Superior temporal gyrus (tissue), 1 donor: ENCODE results near the gene TBX2.

Experiments
- DNase-seq: peaks from one replicate; pipeline ENCODE4 v3.0.0-alpha.2; 2016; ENCODE audit errors: extremely low spot score

The TBX2 gene

DNA sequence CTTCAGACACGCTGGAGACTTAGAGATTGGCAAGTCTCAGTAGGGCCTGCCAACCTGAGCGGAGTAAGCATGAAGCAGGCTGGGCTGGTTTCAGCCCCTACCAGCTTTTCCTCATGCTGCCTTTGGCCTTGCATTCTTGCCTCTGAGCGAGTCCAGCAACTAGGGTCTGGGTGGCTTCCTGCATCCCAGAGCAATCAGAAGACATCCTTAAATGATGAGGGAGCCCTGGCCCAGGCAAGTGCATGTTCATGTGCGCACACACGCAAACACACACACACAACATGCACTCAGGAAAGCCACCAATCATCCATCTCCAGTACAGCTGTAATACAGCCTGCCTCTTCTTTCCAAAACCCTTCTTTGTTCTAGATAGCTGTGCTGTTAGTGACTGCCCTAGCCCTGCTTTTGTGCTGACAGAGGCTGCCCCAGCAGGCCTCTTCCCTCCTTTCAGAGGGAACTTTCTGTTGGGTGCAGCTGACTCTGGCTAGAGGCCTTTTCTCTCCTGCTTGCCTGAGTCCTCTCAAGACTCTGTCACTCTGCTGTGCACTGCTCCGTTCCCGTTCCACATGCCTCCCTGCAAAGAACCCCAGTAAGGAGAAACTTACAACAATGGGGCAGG is 30.7 kb upstream of the TBX2 start:
- DNase-seq: no peak

DNA sequence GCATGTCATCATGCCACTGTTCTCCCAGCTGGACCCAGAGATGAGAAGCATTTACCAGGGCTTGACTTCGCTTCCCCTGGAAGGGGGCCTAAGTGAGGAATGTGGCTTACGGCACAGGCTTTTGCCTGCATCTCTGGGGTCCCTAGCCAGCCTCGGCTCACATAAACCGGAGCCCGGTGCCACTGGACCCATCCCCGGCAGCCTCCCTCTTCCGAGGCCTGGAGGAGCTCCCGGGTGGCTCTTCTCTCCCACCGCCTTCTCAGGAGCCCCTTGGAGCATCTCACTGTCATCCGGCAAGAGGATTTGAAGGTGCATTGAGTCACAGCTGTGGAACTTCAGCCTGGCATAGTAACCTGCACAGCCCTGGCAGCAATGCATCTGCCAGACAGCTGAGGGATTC is 29.9 kb upstream of the TBX2 start:
- DNase-seq: no peak

DNA sequence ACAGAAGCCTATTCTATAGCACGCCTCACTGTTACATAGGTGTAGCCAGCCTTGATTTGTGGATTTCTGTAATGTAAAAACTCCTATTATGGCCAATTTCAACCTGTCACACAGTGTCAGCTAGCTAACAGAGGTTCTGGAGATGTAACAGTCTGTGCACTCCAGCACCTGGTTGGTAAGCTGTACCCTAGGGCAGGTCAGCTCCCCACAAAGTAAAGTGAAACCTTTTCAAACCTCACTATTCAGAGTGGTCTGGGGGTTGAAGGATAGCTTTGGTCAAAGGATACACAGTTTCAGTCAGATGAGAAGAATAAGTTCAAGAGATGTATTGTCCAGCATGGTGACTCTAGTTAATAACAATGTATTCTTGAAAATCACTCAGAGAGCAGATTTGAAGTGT is 28.5 kb upstream of the TBX2 start:
- DNase-seq: no peak

DNA sequence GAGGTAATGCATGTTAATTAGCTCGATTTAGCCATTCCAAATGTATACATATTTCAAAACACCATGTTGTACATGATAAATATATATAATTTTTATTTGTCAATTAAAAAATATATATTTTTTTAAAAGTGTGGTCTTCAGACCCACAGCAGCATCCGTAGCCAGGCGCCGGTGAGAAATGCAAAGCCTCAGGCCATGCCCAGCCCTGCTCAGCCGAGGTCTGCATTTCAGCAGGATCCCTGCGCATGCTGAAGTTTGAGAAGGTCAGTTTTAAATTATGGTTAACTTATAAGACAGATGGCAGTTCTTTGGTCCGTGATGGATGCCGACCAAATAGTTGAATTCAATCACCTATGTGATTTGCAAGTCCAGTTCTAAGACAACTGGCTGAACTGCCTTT is 28.0 kb upstream of the TBX2 start:
- DNase-seq: no peak

DNA sequence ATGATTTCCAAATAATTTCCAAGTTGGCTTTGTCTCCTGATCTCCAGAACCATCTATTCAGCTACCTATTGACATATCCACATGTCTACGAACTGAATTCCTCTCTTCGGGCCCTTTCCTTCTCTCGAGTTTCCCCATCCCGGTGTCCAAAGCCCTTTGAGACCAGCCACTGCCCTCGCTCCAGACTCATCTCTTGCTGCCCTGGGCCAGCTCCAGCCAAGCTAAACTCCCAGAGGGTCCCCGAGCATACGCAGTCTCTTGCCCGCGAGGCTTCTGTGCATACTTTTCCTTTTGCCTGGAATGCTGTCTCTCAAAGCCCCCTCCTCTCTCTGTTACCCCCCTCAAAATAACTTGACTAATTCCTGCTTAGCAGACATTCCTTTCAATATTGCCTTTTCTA is 27.2 kb upstream of the TBX2 start:
- DNase-seq: no peak

DNA sequence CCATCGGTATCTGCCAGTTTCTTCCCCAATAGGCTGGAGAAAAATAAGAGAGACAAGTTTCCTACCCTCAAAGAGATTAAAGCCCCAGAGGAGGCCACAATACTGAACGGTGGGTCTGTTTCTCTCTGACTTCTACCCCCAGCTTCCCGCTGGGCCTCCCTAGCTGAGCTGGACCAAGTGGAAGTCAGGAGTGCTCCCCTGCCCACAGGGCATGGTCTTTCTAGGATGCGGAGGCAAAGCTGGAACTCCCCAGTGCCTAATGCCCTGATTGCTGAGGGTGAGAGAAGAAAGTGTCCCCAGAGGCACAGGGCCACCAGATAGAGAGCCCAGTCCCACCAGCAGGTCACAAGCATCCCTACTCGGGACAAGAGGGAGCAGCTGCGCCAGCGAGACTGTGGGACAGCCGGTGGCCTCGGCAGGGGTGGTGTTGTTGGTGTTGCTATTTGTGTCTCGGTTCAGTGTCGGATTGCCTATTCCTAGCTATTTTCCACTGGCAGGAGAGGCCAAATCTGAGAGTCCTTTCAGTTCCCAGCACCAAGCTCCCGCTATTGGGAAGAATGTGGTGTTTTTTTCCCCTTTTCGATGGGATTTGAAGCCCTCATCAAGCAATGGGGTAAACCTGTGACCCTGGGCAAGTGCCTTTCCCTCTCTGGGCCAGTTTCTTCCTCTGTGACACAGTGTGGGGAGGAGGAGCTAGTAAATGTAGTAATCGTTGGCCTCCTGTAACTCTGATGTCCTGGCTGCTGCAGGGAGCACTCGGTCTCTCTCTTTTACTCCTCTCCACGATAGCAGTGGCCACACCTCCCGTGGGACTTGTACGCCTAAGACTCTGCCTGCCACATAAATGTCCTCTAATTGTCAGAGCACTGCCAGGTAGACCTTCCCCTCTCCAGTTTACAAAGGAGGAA is 22.5 kb upstream of the TBX2 start:
- DNase-seq: no peak

DNA sequence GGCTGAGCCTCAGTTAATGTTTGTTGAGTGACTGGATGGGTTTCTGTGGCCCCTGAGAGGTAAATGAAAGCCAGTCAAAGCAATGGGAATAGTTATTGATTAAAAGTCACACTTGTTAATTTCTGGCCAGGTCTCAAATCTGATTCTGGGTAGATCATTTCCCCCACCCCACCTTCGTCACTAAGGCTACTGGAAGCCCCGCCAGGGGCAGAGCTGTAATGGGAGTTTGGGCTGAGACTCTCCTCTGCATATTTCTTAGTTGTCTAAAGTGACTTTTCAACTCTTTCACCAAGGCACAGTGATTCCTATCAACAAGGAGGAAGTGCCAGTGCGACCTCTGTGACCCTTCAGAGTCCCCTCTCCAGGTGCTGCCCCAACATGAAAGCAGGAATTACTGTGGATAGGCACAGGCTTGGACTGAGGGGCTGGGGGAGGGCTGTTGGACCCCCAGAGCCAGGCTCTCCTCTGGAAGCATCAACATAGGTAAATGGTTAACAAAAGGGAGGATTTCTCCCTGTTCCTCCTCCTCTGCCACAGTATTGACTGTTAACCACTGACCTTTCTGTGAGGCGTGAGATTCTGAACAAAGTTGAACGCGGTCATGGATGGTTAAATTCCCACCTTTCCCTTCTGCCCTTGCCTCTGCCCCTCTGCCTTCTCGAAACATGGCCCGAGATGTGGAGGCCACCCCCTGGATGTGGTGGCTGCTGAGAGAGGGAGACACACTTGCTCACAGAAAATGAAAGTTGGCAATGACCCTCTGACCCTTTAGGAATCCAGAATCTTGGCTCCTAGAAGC is 20.8 kb upstream of the TBX2 start:
- DNase-seq: no peak

DNA sequence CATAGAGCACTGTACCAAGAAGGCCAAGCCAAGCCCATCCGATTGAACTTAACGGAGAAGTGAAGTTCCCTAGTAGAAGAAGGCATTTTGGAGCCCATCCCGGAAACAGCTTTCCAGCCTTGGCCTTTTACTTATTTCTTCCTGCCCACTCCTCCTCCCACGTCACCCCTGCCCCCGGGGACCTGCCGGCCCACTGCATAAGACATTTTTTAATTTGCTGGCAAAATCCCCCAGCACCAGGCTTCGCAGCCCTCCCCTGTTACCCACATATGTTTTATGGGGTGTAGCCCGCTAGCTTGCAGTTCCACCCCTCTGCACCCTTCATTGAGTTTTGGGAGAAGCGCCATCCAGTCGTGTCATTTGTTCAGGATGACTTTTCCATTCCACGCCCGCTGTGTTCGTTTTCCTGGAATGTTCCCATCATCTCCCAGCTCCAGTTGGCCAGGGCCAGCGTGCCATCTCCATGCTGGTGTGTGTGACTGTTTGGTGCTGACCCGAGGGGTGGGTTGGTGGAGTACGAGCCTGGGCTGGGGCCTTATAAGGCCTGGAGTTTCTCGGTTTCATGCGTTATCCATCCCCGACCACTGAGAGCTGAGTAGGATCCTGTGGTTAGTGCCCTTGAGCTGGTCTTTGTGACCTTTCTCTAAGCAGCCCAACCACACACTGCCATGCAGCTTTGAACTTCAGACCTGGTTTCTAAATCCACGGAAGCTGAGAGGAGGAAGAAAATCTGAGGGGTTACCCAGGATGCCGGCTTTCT is 20.0 kb upstream of the TBX2 start:
- no peak for DNase-seq

DNA sequence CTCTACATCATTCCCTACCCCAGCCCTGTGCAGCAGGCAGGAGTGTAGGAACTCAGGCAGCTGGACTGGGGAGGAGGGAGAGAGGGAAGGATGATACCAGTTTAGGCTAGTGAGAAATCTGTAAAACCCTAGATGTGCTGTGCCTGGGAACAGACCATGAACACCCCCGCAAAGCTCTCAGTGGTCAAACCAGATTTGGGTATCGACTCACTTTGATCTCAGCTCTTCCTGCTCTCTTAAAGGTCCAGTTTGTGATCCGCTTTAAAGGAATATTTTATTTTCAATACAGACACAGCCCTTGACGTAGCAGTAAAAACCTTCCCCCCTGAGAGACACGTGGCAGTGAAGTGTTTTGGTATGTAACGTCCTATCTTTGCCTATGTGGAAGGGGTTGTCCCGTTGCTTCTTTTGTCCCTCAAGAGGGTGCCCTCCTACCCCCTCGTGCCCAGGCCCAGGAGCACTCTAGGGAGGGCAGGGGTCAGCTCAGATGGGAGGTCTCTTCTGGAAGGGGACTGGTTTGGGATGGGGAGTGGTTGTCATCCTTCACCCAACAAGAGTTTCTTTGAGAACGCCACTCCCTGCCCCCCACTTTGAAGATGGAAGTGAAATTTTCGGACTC is 19.3 kb upstream of the TBX2 start:
- DNase-seq: no peak

DNA sequence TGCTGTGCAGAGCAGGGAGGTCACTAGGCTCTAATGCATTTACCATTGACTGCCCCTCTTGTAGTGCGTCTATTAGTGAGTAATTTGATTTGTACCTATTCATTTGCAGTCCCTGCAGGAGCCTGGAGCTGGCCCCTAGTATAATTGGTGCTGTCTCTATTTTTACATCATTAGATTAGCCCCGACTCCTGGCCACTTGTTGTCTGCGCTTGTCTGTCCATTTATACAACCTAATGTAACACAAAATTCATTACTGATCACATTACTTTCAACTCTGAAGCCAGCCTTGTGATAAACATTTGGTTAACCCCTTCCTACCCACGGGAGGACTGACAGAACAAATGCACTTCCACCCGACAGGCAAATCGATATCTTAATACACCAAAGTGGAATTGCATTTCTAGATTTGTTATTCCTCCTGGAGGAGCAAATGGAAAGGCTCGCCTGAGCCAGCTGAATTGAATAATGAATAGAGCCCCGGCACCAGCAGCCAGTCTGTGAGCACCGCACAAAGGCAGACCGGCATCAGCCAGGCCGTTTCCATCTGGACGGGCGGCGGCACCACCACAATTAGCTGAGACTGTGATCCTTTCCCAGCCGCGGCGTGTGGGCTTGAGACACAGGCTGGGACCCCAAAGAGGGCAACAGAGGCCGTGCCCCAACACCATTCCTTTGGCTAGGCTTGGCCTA is 18.7 kb upstream of the TBX2 start:
- DNase-seq: no peak

DNA sequence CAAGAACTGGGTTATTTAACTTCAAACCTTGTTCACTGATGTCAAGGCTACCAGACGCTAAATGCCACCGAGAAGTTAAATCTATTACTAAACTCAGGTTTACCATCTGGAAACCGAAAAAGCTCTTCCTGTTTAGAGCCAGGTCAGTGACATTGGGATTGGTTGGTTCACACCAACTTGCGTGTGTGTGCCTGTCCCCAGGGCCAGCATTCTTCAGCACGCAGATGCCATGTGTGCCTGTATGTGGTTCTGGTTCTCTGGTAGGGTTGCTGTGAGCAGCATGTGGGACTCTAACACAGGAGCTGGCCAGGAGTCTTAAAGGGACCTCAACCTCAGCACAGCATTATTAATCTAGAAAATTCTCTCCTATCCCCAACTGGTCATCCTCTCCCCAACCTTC is 18.1 kb upstream of the TBX2 start:
- no peak for DNase-seq

DNA sequence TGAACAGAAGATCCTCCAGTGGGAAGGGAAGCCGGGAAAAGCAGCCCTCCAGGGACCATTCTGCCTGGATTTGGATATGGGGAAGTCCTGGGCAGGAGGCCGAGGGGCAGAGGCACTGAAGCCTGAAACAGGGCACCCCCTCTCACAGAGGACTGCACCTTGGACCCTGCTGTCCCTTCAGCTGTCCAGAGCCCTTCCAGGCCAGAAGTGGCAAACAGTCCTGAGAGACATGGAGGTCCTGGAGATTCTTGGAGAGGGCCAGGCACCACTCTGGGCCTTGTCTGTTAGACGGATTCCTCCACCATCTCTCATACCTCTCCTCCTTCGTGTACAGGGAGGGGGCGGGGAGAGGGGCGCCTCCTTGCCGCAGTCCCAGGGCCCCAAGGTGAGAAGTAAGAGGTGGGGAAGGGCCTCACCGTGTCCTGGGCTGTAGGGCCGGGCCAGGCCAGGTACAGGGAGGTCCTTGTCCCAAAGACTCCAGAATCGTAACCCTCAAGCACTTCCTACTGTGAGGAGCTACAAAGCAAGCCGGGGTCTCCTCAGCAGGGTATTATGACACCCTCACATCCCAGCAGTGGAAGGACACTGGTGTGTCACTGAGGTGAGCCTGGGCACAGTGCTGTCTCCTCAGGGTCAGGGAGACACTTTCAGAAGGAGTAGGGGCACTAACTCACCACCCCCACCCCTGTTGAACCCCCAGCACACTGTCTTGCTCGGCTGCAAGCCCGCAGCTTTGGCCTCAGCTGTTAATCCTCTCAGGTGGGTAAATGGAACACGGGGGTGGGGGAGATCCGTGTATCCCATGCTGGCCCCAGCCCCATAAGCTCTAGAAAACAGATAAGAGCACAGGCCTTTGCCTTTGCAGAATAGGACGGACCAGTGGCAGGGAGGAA is 16.6 kb upstream of the TBX2 start:
- DNase-seq: no peak

DNA sequence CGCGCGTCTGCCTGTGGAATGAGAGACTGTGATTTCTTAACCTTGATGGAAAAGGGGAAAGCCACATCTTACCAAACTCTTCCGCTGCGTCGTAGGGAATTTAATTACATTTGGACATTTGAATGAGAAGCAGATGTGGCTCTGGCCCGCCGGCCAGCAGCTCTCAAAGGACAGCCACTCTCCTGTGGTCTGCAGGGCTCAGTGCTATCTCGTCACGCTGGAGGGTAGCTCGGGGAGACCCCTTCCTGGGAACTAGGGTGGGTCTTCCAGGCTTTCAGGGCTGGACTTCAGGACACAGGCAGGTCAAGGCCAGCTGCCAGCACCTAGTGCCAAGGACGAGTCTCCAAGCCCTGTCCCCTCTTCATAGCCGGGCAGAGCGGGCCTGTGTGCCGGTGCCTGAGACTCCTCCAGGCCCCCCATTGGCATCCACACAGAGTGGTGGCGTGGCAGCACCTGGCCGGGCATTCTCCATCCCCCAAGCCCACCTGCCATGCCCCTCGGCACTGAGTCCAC is 15.9 kb upstream of the TBX2 start:
- no peak for DNase-seq

DNA sequence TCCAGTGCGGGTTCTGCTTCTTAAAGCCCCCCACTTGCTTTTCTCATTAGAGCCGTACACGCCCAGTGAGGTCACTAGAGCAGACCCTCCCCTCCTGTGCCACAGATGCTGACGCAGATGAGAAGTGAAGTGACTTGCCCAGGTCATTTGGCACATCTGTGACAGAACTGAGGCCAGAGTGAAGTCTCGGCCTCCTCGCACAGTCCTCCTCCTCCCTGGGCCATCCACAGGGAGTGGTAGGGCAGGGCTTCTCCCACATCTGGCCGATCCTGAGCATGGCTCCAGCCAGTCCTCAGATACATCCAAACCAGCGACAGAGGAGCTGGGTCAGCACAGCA is 15.3 kb upstream of the TBX2 start:
- no peak for DNase-seq

DNA sequence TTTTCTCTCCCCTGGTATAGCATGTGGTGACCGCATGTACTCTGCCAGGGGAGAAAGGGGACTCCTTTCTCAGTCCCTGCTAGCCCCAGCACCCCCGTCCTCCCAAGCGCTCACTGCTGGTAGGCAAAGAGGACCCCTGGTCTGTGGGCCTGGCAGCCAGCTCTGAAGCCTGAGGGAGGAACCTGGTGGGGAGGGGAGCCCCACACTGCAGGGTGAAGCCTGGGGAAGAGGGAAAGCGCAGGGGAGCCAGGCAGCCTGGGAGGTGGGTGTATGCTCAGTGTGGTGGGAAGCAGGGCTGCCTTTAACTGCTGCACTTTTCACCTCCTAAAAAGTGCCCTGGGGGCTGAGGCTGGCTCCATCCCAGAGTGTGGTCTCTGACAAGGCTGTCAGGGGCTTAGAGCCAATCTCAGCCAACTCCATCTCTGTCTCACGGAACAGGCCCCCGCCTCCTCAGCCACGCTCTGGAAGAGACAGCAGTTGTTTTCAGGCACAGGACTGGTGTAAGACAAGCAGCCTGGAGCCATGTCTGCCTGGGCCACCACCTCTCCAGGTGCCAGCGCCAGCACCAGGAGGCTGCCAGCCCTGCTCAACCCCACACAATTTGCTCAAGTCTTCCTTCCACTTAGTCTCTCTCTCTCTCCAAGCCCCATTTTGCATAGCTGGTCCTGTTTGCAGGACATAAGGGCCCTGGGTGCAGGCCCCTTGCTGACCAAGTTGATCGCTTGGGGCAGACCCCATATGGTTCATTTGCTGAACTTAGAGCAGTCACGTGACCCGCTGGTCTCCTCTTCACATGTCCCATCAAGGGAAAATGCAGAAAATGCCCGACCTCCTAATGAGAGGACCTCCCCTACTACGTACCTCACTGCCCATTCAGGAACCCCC is 14.7 kb upstream of the TBX2 start:
- no peak for DNase-seq

DNA sequence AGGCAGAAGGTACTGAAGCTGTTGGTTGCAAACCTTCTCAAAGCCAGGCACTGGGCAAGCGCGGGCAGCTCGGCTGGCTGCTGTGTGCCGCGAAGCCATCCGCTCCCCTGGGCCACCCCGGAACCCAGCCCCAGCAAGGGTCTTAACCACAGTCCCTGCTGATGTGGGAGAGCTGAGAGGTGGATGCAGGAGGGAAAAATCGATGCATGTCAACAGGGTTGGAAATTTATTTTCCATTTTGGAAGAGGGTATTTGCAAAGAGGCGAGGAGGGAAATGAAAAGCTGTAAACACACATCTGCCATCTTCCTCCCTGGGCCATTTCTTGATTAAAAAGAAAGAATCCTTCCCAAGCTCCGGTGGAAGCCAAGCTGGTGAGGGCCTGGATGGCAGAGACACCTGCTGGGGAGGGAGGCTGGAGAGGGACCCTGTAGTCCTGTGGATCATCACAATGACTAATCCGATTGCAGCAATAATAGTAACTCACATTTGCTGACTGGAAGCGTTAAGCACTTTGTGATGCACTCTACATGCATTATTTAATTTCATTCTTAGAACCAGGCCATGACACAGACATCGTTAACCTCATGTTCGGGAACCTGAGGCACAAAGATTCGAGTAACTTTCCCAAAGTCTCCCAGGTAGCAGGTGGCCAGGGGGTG is 13.9 kb upstream of the TBX2 start:
- DNase-seq: no peak

DNA sequence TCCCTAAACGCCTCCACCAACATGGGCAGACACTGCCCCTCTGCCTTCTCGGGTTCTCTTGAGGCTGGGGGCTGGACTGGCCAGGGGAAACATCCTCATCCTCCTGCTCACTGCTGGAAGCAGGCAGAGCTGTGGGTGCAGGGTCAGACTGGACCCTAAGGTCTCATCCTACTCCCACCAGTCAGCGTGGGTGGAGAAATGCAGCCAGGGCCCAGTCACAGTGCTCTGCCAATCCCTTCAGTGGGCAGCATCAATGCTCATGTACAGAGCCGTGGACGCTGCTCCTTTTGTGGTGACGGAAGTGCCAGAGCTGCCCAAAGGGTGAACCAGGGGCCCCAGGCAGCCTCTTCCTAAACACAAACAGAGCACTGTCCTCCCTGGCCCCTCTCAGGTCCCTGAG is 13.4 kb upstream of the TBX2 start:
- no peak for DNase-seq

DNA sequence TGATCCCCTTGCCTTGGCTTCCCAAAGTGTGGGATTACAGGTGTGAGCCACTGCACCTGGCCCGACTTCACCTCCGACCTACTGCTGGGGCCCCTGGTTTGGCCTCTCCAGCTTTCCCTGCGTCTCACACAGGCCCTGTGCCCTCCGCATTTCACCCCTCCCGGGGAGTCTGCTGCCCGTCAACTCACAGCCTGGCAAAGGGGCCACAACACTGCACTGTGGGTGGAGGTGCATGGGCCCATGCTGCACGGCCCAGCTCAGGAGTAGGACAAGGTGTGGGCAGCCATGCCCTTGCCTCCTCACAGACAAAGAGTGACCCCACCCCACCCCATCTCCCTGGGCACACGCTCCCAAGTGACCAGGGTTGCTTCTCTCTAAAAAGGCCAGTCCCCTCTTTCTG is 12.6 kb upstream of the TBX2 start:
- DNase-seq: no peak
